AG04450 (cell line): Measurements from ENCODE around the gene NSUN4. TPM values are rescaled to one million over a fixed set of nuclear protein-coding genes. Genes with fewer than 3 reads are reported as not detected.

Source experiments
- CTCF ChIA-PET: fragments of 300-600, 350-600 bp; formaldehyde crosslinking; extraction: SDS; loops from one replicate; lab custom pipeline; 2022; ENCODE audit warnings: antibody characterized with exemption, inconsistent platforms; lab: Charles Lee
- POLR2A ChIA-PET: fragments of 350-600 bp; formaldehyde crosslinking; extraction: SDS; loops from one replicate; lab custom pipeline; 2021; ENCODE audit warnings: antibody characterized with exemption, inconsistent platforms; lab: Yijun Ruan, JAX
- DNase-seq: peaks from one replicate; pipeline ENCODE4 v3.0.0-alpha.2; 2011; ENCODE audit warnings: low read depth, low spot score
- H3K27ac ChIP-seq: one replicate; pipeline ENCODE4 v1.5.1; 2012; ENCODE audit warnings: low read depth, low read length, control low read depth
- H3K27me3 ChIP-seq: one replicate; pipeline ENCODE4 v1.6.0; 2012; ENCODE audit warnings: low read length; ENCODE audit not compliant: control insufficient read depth, insufficient read depth
- H3K4me3 ChIP-seq: 2 replicates; pipeline ENCODE4 v1.5.1; 2011; ENCODE audit warnings: mild to moderate bottlenecking, low read depth, low read length, control low read depth
- H3K9me3 ChIP-seq: 2 replicates; pipeline ENCODE4 v1.5.1; 2012; ENCODE audit warnings: low read length; ENCODE audit not compliant: control insufficient read depth, insufficient read depth
- polyA plus RNA-seq: library from polyadenylated mRNA; depleted of rRNA; stranded (reverse); fragments of >200 nt; gene quantifications from 2 replicates; pipeline ENCODE4 v1.2.3, GENCODE V29; 2011
- TF ChIP-seq, protein P1 (sequence below): IDR thresholded peaks from 2 replicates; pipeline ENCODE4 v1.5.1; 2011; ENCODE audit warnings: low read depth, low read length, control low read depth, inconsistent platforms

The NSUN4 gene
- polyA plus RNA-seq, 1 experiment = 18.4 TPM

GRCh38 chr1:46396441-46397398 is 56.1 kb downstream of the NSUN4 start:
- Histone ChIP-seq H3K27me3 (peaks cover 55% of the 10 kb centered on the region), H3K4me3 (no peak overlapping the region), H3K9me3 (peaks cover 33% of the 10 kb centered on the region), H3K27ac (no peak overlapping the region)
- DNase-seq = no peak
- TF ChIP-seq, protein P1, sequence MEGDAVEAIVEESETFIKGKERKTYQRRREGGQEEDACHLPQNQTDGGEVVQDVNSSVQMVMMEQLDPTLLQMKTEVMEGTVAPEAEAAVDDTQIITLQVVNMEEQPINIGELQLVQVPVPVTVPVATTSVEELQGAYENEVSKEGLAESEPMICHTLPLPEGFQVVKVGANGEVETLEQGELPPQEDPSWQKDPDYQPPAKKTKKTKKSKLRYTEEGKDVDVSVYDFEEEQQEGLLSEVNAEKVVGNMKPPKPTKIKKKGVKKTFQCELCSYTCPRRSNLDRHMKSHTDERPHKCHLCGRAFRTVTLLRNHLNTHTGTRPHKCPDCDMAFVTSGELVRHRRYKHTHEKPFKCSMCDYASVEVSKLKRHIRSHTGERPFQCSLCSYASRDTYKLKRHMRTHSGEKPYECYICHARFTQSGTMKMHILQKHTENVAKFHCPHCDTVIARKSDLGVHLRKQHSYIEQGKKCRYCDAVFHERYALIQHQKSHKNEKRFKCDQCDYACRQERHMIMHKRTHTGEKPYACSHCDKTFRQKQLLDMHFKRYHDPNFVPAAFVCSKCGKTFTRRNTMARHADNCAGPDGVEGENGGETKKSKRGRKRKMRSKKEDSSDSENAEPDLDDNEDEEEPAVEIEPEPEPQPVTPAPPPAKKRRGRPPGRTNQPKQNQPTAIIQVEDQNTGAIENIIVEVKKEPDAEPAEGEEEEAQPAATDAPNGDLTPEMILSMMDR = no peak
- CTCF ChIA-PET = interaction anchor here (1.3 kb wide), 1 partner anchor 136 kb away, joined by 3 read pairs; no protein-coding TSS in a partner anchor
- POLR2A ChIA-PET = no interaction called here

DNA sequence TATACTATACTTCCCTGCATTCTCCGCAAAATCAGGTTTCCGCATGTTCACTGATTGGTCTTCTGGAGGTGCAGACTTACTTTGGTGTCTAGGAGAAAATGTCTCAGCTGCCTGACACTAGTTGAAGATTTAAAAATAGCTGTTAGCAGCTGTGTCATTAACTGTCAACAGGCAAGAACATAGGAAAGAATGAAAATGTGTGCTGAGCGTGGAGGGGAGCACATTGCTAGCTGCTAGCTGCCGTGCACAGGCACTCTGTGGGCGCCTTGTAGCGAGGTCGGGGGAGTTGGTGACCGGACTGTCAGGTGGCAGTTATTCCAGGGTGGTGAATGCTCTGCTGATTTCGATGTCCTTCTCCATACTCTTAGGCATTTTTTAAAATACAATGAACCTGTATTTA is 58.7 kb downstream of the NSUN4 start:
- H3K4me3 ChIP-seq = no peak overlapping the region
- no peak overlapping the region for H3K27ac ChIP-seq
- DNase-seq = no peak
- TF ChIP-seq, protein P1 = no peak
- ChIA-PET CTCF (interaction anchor here (0.5 to 1.2 kb wide), 2 partner anchors 44 to 48 kb away, joined by 3 to 5 read pairs; no protein-coding TSS in a partner anchor), POLR2A (no interaction called here)
- H3K9me3 ChIP-seq = peaks cover 10% of the 10 kb centered on the region
- peaks cover 37% of the 10 kb centered on the region for H3K27me3 ChIP-seq

DNA sequence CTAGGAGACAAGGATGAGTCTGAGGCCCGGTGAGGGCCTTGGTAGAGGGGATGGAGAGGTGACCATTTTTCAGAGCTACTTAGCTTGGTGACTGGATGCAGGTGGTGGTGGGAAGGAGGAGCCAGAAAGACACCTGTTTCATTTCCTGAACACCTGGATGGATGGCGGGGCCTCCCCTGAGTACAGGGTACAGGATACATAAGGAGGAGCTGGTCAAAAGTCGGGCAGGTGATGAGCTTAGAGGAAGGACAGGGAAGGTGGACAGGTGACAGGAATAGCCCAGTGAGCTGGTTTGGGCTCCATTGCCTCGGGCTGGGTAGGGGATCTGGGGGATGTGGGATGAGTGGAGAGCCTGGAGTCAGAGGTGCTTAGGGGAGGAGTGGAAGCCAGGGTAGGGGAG is 59.8 kb downstream of the NSUN4 start:
- ChIA-PET POLR2A (no interaction called here), CTCF (interaction anchor here (1.2 kb wide), 1 partner anchor 47 kb away, joined by 3 read pairs; no protein-coding TSS in a partner anchor)
- DNase-seq = no peak
- TF ChIP-seq, protein P1 = no peak
- no peak overlapping the region for H3K4me3 ChIP-seq
- H3K9me3 ChIP-seq = no peaks in the 10 kb centered on the region; the same call in 1 of the 2 replicates
- H3K27me3 ChIP-seq = peaks cover 25% of the 10 kb centered on the region
- H3K27ac ChIP-seq = no peak overlapping the region

GRCh38 chr1:46401154-46401913 is 60.7 kb downstream of the NSUN4 start:
- Histone ChIP-seq H3K9me3 (no peaks in the 10 kb centered on the region; the same call in 1 of the 2 replicates), H3K27ac (no peak overlapping the region), H3K27me3 (peaks cover 17% of the 10 kb centered on the region), H3K4me3 (no peak overlapping the region)
- CTCF ChIA-PET = interaction anchor here (1.1 to 1.2 kb wide), 2 partner anchors 45 to 324 kb away, joined by 3 to 4 read pairs; no protein-coding TSS in a partner anchor
- POLR2A ChIA-PET = no interaction called here
- TF ChIP-seq, protein P1 = no peak
- no peak for DNase-seq
